ENCODE measurements around the gene PCDHA11.
A peak's percentile ranks its signal among the peaks of the same experiment; 100 is the strongest.
"Not testable (repeated sequence)": the region's sequence is repeated elsewhere in the genome, so short reads cannot be mapped to it uniquely, and the experiment has no call there.

Gene PCDHA11

DNA sequence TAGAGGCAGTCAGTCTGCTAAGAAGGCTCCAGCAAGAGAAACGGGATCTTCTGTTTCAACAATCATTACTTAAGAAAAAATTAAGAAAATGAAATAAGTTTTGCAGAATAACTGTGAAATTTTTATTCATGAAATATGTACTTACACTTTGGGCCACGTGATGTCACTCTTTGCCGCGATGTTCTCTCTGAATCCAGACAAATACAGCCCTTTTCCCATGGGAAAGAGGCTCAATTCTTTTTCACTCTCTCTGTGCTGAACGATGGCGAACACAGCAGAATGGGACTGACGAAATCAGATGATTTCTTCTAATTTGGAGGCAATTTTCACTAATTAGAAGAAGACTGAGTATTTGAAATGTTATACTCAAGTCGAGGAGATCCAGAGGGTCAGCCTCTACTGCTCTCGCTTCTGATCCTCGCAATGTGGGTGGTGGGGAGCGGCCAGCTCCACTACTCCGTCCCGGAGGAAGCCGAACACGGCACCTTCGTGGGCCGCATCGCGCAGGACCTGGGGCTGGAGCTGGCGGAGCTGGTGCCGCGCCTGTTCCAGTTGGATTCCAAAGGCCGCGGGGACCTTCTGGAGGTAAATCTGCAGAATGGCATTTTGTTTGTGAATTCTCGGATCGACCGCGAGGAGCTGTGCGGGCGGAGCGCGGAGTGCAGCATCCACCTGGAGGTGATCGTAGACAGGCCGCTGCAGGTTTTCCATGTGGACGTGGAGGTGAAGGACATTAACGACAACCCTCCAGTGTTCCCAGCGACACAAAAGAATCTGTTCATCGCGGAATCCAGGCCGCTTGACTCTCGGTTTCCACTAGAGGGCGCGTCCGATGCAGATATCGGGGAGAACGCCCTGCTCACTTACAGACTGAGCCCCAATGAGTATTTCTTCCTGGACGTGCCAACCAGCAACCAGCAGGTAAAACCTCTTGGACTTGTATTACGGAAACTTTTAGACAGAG is 20.3 kb upstream of the PCDHA11 start, which contains the start of gene PCDHA9:
Gene PCDHA9 (plus strand): TSS at position 244 of the 964 bp plus-strand sequence. CDS start 114 bp downstream, at position 358.
- peak within 1 kb of the TSS; percentile 14 for H3K4me3 ChIP-seq (ENCODE audit: low read depth, low read length)

DNA sequence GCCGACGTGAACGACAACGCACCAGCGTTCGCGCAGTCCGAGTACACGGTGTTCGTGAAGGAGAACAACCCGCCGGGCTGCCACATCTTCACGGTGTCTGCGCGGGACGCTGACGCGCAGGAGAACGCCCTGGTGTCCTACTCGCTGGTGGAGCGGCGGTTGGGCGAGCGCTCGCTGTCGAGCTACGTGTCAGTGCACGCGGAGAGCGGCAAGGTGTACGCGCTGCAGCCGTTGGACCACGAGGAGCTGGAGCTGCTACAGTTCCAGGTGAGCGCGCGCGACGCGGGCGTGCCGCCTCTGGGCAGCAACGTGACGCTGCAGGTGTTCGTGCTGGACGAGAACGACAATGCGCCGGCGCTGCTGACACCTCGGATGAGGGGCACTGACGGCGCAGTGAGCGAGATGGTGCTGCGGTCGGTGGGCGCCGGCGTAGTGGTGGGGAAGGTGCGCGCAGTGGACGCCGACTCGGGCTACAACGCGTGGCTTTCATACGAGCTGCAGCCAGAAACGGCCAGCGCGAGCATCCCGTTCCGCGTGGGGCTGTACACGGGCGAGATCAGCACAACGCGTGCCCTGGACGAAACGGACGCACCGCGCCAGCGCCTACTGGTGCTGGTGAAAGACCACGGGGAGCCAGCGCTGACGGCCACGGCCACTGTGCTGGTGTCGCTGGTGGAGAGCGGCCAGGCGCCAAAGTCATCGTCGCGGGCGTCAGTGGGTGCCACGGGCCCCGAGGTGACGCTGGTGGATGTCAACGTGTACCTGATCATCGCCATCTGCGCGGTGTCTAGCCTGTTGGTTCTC is 18.7 kb upstream of the PCDHA11 start:
- H3K4me3 ChIP-seq (ENCODE audit: low read depth, low read length): not testable (repeated sequence)

DNA sequence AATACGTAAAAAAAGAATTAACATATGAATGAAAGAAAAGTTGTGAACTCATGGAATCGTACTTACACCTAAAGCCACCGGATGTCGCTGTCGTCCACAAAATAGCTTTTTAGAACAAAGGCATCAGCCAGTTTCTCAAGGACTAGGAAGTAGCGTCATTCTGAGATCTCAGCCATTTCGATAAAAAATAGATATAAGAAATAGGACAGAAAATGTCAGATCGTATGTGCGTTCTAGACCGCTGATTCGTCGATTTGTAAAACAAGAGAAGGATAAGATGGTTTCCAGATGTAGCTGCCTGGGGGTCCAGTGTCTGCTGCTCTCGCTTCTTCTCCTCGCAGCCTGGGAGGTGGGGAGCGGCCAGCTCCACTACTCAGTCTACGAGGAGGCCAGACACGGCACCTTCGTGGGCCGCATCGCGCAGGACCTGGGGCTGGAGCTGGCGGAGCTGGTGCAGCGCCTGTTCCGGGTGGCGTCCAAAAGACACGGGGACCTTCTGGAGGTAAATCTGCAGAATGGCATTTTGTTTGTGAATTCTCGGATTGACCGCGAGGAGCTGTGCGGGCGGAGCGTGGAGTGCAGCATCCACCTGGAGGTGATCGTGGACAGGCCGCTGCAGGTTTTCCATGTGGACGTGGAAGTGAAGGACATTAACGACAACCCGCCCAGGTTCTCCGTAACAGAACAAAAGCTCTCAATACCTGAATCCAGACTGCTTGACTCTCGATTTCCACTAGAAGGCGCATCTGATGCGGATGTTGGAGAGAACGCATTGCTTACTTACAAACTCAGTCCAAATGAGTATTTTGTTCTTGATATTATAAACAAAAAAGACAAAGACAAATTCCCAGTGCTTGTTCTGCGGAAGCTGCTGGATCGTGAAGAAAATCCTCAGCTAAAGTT is 12.7 kb upstream of the PCDHA11 start, which contains the start of gene PCDHA10:
Gene PCDHA10 (plus strand): TSS at position 126 of the 903 bp plus-strand sequence. CDS start 152 bp downstream, at position 278.
- peak within 1 kb of the TSS; percentile 36 for H3K4me3 ChIP-seq (ENCODE audit: low read depth, low read length)

DNA sequence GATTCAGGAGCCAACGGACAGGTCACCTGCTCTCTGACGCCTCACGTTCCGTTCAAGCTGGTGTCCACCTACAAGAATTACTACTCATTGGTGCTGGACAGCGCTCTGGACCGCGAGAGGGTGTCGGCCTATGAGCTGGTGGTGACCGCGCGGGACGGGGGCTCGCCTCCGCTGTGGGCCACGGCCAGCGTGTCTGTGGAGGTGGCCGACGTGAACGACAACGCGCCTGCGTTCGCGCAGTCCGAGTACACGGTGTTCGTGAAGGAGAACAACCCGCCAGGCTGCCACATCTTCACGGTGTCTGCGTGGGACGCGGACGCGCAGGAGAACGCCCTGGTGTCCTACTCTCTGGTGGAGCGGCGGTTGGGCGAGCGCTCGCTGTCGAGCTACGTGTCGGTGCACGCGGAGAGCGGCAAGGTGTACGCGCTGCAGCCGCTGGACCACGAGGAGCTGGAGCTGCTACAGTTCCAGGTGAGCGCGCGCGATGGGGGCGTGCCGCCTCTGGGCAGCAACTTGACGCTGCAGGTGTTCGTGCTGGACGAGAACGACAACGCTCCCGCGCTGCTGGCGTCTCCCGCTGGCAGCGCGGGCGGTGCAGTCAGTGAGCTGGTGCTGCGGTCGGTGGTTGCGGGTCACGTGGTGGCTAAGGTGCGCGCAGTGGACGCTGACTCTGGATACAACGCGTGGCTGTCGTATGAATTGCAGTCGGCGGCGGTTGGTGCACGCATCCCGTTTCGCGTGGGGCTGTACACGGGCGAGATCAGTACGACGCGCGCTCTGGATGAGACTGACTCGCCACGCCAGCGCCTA is 11.4 kb upstream of the PCDHA11 start:
- no peak overlapping the region for H3K4me3 ChIP-seq (ENCODE audit: low read depth, low read length)

DNA sequence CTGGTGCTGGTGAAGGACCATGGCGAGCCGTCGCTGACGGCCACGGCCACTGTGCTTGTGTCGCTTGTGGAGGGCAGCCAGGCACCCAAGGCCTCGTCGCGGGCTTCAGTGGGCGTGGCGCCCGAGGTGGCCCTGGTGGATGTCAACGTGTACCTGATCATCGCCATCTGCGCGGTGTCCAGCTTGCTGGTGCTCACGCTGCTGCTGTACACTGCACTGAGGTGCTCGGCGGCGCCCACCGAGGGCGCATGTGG is 10.8 kb upstream of the PCDHA11 start:
- no peak overlapping the region for H3K4me3 ChIP-seq (ENCODE audit: low read depth, low read length)

DNA sequence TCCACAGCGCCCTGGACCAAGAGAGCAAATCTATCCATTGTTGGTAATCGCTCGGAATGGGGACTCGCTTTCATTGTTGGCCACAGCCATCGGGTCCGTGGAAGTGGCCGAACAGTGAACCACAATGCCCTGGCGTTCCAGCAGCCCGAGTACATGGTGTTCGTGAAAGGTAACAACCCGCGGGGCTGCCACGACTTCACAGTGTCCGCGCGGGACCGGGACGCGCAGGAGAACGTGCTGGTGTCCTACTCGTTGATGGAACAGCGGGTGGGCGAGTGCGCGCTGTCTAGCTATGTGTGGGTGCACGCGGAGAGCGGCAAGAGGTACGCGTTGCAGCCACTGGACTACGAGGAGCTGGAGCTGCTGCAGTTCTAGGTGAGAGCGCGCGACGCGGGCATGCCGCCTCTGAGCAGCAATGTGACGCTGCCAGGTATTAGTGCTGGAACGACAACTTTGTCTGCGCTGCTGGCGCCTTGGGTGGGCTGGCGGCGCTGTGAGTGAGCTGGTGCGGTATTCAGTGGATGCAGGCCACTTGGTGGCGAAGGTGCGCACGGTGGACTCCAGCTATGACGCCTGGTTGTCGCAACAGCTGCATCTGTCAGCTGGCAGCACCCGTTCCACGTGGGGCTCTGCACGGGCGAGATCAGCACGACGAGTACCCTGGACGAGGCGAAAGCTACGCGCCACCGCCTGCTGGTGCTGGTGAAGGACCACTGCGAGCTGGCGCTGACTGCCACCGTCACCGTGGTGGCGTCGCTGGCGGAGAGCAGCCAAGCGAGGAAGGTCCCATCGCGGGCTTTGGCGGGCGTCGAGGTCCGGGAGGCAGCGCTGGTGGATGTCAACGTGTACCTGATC is 6.1 kb upstream of the PCDHA11 start:
- no peak overlapping the region for H3K4me3 ChIP-seq (ENCODE audit: low read depth, low read length)

DNA sequence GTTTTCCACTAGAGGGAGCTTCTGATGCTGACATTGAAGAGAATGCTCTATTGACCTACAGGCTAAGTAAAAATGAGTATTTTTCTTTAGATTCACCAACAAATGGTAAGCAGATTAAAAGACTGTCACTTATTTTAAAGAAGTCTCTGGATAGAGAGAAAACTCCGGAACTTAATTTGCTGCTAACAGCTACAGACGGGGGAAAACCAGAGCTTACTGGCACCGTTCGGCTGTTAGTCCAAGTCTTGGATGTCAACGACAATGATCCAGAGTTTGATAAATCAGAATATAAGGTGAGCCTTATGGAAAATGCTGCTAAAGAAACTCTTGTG is 764 bp downstream of the PCDHA11 start:
- H3K4me3 ChIP-seq (ENCODE audit: low read depth, low read length): no peak overlapping the region

DNA sequence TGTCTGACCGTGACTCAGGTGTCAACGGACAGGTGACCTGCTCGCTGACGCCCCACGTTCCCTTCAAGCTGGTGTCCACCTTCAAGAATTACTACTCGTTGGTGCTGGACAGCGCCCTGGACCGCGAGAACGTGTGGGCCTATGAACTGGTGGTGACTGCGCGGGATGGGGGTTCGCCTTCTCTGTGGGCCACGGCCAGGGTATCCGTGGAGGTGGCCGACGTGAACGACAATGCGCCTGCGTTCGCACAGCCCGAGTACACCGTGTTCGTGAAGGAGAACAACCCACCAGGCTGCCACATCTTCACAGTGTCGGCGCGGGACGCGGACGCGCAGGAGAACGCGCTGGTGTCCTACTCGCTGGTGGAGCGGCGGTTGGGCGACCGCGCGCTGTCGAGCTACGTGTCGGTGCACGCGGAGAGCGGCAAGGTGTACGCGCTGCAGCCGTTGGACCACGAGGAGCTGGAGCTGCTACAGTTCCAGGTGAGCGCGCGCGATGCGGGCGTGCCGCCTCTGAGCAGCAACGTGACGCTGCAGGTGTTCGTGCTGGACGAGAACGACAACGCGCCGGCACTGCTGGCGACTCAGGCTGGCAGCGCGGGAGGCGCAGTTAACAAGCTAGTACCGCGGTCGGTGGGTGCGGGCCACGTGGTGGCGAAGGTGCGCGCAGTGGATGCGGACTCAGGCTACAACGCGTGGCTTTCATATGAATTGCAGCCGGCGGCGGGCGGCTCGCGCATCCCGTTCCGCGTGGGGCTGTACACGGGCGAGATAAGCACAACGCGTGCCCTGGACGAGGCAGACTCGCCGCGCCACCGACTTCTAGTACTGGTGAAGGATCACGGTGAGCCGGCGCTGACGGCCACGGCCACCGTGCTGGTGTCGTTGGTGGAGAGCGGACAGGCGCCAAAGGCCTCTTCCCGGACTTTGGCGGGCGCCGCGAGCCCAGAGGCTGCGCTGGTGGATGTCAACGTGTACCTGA is 1.8 kb downstream of the PCDHA11 start:
- H3K4me3 ChIP-seq (ENCODE audit: low read depth, low read length): no peak overlapping the region

DNA sequence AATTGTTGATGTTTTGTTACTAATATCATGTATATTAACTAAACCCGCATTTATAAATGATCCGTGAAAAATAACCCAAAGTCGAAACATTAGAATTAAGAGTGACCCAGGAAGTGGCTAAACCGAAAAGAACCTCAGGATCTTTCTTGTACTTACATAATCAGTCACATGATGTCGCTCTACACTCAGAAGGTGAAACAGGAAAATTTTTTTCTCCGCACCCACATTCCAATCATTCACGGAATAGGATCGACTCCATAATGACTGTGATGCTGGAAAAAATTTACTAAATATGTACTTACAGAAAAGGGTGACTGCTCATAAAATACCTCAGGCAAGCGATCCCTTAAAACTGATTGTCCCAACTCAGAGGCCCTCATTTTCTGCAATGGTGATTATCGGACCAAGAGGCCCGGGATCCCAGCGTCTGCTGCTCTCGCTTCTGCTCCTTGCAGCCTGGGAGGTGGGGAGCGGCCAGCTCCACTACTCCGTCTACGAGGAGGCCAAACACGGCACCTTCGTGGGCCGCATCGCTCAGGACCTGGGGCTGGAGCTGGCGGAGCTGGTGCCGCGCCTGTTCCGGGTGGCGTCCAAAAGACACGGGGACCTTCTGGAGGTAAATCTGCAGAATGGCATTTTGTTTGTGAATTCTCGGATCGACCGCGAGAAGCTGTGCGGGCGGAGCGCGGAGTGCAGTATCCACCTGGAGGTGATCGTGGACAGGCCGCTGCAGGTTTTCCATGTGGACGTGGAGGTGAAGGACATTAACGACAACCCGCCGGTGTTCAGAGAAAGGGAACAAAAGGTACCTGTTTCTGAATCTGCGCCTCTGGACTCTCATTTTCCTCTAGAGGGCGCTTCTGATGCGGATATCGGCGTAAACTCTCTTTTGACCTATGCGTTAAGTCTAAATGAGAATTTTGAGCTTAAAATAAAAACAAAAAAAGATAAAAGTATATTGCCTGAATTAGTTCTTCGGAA is 6.6 kb downstream of the PCDHA11 start, which contains the start of gene PCDHA12:
Gene PCDHA12 (plus strand): TSS at position 224 of the 981 bp plus-strand sequence. CDS start 165 bp downstream, at position 389.
- peak within 1 kb of the TSS; percentile 73 for H3K4me3 ChIP-seq (ENCODE audit: low read depth, low read length)

DNA sequence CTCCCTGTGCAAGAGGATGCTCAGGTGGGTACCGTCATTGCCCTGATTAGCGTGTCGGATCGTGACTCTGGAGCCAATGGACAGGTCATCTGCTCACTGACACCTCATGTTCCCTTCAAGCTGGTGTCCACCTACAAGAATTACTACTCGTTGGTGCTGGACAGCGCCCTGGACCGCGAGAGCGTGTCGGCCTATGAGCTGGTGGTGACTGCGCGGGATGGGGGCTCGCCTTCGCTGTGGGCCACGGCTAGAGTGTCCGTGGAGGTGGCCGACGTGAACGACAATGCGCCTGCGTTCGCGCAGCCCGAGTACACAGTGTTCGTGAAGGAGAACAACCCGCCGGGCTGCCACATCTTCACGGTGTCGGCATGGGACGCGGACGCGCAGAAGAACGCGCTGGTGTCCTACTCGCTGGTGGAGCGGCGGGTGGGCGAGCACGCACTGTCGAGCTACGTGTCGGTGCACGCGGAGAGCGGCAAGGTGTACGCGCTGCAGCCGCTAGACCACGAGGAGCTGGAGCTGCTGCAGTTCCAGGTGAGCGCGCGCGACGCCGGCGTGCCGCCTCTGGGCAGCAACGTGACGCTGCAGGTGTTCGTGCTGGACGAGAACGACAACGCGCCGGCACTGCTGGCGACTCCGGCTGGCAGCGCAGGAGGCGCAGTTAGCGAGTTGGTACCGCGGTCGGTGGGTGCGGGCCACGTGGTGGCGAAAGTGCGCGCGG is 7.9 kb downstream of the PCDHA11 start:
- H3K4me3 ChIP-seq (ENCODE audit: low read depth, low read length): not testable (repeated sequence)

DNA sequence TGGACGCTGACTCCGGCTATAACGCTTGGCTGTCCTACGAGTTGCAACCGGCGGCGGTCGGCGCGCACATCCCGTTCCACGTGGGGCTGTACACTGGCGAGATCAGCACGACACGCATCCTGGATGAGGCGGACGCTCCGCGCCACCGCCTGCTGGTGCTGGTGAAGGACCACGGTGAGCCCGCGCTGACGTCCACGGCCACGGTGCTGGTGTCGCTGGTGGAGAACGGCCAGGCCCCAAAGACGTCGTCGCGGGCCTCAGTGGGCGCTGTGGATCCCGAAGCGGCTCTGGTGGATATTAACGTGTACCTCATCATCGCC is 8.5 kb downstream of the PCDHA11 start:
- H3K4me3 ChIP-seq (ENCODE audit: low read depth, low read length): no peak overlapping the region

DNA sequence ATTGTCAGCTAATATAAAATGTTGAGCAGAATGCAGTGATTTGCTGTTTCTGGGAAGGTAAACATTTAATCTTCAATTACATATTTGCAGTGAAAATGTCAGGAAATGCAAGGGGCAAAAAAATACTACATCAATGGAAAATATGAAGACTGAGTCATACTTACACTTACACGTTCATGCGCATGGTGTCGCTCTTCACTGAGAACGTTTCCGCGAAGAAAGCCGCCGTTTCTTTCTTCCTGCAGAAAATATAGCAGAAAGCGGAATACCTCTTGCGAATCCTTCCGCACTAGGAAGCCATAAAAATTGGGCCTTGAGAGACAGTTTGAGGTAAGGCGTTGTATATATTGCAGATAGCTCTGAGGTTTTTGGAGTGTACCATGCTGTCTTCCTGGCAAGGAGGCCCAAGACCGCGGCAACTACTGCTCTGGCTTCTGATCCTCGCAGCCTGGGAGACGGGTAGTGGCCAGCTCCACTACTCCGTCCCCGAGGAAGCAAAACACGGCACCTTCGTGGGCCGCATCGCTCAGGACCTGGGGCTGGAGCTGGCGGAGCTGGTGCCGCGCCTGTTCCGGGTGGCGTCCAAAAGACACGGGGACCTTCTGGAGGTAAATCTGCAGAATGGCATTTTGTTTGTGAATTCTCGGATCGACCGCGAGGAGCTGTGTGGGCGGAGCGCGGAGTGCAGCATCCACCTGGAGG is 13.3 kb downstream of the PCDHA11 start, which contains the start of gene PCDHA13:
Gene PCDHA13 (plus strand): TSS at position 236 of the 702 bp plus-strand sequence. CDS start 145 bp downstream, at position 381.
- no peak within 1 kb of the TSS for H3K4me3 ChIP-seq (ENCODE audit: low read depth, low read length)

DNA sequence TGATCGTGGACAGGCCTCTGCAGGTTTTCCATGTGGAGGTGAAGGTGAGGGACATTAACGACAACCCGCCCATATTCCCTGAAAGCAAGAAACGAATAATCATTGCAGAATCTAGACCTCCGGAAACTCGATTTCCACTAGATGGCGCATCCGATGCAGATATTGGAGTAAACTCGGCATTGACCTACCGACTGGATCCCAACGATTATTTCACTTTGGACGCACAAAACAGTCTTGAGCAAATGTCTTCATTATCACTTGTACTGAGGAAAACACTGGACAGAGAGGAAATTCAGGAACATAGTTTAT is 13.8 kb downstream of the PCDHA11 start:
- H3K4me3 ChIP-seq (ENCODE audit: low read depth, low read length): no peak overlapping the region

DNA sequence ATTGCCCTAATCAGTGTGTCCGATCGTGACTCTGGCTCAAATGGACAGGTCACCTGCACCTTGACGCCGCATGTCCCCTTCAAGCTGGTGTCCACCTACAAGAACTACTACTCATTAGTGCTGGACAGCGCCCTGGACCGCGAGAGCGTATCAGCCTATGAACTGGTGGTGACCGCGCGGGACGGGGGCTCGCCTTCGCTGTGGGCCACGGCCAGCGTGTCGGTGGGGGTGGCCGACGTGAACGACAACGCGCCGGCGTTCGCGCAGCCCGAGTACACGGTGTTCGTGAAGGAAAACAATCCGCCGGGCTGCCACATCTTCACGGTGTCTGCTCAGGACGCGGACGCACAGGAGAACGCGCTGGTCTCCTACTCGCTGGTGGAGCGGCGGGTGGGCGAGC is 14.6 kb downstream of the PCDHA11 start:
- H3K4me3 ChIP-seq (ENCODE audit: low read depth, low read length): no peak overlapping the region

DNA sequence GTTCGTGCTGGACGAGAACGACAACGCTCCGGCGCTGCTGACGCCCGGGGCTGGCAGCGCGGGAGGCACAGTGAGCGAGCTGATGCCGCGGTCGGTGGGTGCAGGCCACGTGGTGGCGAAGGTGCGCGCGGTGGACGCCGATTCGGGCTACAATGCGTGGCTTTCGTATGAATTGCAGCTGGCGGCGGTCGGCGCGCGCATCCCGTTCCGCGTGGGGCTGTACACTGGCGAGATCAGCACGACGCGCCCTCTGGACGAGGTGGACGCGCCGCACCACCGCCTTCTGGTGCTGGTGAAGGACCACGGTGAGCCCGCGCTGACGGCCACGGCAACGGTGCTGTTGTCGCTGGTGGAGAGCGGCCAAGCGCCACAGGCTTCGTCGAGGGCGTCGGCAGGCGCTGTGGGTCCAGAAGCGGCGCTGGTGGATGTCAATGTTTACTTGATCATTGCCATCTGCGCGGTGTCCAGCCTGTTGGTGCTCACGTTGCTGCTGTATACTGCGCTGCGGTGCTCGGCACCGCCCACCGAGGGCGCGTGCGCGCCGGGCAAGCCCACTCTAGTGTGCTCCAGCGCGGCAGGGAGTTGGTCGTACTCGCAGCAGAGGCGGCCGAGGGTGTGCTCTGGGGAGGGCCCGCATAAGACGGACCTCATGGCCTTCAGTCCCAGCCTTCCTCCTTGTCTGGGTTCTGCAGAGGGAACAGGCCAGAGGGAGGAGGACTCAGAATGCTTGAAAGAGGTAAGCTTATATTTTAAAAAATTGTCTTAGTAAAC is 15.4 kb downstream of the PCDHA11 start:
- no peak overlapping the region for H3K4me3 ChIP-seq (ENCODE audit: low read depth, low read length)

Measured in iPS-11a (cell line).